Activated T-cell treated with anti-CD3 and anti-CD28 coated beads, Interleukin-2, amount 50 U/mL, for 4 hours (primary cell): ENCODE results near the gene TEKT1. TPM values are rescaled to one million over a fixed set of nuclear protein-coding genes. Genes with fewer than 3 reads are reported as not detected.
A peak's percentile ranks its signal among the peaks of the same experiment; 100 is the strongest.
"Not testable (repeated sequence)": the region's sequence is repeated elsewhere in the genome, so short reads cannot be mapped to it uniquely, and the experiment has no call there.

Experiments used
- ATAC-seq, 2 donors: fragments of 200-7000 bp; cut with Tn5 transposase; one replicate each; pipeline ENCODE4 v1.10.0; 2021
- DNase-seq: peaks from one replicate; pipeline ENCODE4 v3.0.0-alpha.2; 2020
- H3K27me3 Mint-ChIP-seq: one replicate; pipeline ENCODE4 v1.8.0; 2021; ENCODE audit warnings: low read depth, mixed read lengths
- H3K36me3 Mint-ChIP-seq: one replicate; pipeline ENCODE4 v1.8.0; 2022; ENCODE audit warnings: mixed read lengths; ENCODE audit not compliant: insufficient read depth
- H3K4me1 Mint-ChIP-seq: one replicate; pipeline ENCODE4 v1.8.0; 2021; ENCODE audit warnings: low read depth, mixed read lengths
- H3K4me3 Mint-ChIP-seq: one replicate; pipeline ENCODE4 v1.8.0; 2021; ENCODE audit warnings: mild to moderate bottlenecking, moderate library complexity, mixed read lengths
- H3K9me3 Mint-ChIP-seq: one replicate; pipeline ENCODE4 v1.8.0; 2021; ENCODE audit warnings: mixed read lengths
- total RNA-seq, 3 donors: library from RNA; stranded (reverse); gene quantifications; one replicate each; pipeline ENCODE4 v1.2.1, GENCODE V29; 2021

The TEKT1 gene
- total RNA-seq, 3 donors from 2014 or later: not detected

- Mint-ChIP-seq H3K4me1 (no peaks in the 10 kb centered on the region), H3K36me3 (no peaks in the 10 kb centered on the region), H3K4me3 (no peak overlapping the region), H3K9me3 (no peaks in the 10 kb centered on the region), H3K27me3 (peaks cover 11% of the 10 kb centered on the region)
- DNase-seq (no peak), ATAC-seq (no peak)
Measured at GRCh38 chr17:6796887-6797490, 34.5 kb downstream of the TEKT1 start.

GRCh38 chr17:6796017-6796886 is 35.3 kb downstream of the TEKT1 start:
- no peaks in the 10 kb centered on the region for H3K9me3 Mint-ChIP-seq
- DNase-seq (no peak), ATAC-seq (no peak)
- H3K36me3 Mint-ChIP-seq: no peaks in the 10 kb centered on the region
- peaks cover 16% of the 10 kb centered on the region for H3K27me3 Mint-ChIP-seq
- no peaks in the 10 kb centered on the region for H3K4me1 Mint-ChIP-seq
- H3K4me3 Mint-ChIP-seq: no peak overlapping the region

GRCh38 chr17:6793748-6794493 is 37.6 kb downstream of the TEKT1 start:
- ATAC-seq: no peak
- Mint-ChIP-seq H3K27me3 (peaks cover 29% of the 10 kb centered on the region), H3K9me3 (no peaks in the 10 kb centered on the region)

GRCh38 chr17:6789146-6789545 is 42.4 kb downstream of the TEKT1 start:
- no peak for ATAC-seq
- Mint-ChIP-seq H3K4me3 (no peak overlapping the region), H3K9me3 (peaks cover 11% of the 10 kb centered on the region), H3K4me1 (peaks cover 5% of the 10 kb centered on the region), H3K36me3 (no peaks in the 10 kb centered on the region), H3K27me3 (peaks cover 67% of the 10 kb centered on the region)
- DNase-seq: no peak

More at GRCh38 chr17:6793748-6794493, 37.6 kb downstream of the TEKT1 start:
- H3K36me3 Mint-ChIP-seq: no peaks in the 10 kb centered on the region
- DNase-seq: no peak
- H3K4me1 Mint-ChIP-seq: no peaks in the 10 kb centered on the region
- H3K4me3 Mint-ChIP-seq: no peak overlapping the region

- ATAC-seq (no peak), DNase-seq (no peak)
- Mint-ChIP-seq H3K4me3 (no peak overlapping the region), H3K27me3 (peaks cover 69% of the 10 kb centered on the region), H3K9me3 (peaks cover 28% of the 10 kb centered on the region), H3K36me3 (no peaks in the 10 kb centered on the region), H3K4me1 (peaks cover 5% of the 10 kb centered on the region)
Measured at GRCh38 chr17:6787081-6787693, 44.3 kb downstream of the TEKT1 start.

- peaks cover 3% of the 10 kb centered on the region for H3K36me3 Mint-ChIP-seq
- H3K4me1 Mint-ChIP-seq: peaks cover 5% of the 10 kb centered on the region
- H3K4me3 Mint-ChIP-seq: no peak overlapping the region
- peaks cover 70% of the 10 kb centered on the region for H3K27me3 Mint-ChIP-seq
- DNase-seq (no peak), ATAC-seq (no peak)
- H3K9me3 Mint-ChIP-seq: peaks cover 33% of the 10 kb centered on the region
Measured at GRCh38 chr17:6786618-6787017, 44.9 kb downstream of the TEKT1 start.

- peaks cover 67% of the 10 kb centered on the region for H3K27me3 Mint-ChIP-seq
- DNase-seq: no peak
- H3K9me3 Mint-ChIP-seq: peaks cover 41% of the 10 kb centered on the region
- peaks cover 5% of the 10 kb centered on the region for H3K4me1 Mint-ChIP-seq
- H3K36me3 Mint-ChIP-seq: peaks cover 4% of the 10 kb centered on the region
- no peak overlapping the region for H3K4me3 Mint-ChIP-seq
- no peak for ATAC-seq
Measured at GRCh38 chr17:6782244-6782643, 49.3 kb downstream of the TEKT1 start.

GRCh38 chr17:6780886-6781285 is 50.6 kb downstream of the TEKT1 start:
- Mint-ChIP-seq H3K9me3 (peaks cover 39% of the 10 kb centered on the region), H3K4me3 (no peak overlapping the region), H3K36me3 (peaks cover 4% of the 10 kb centered on the region), H3K4me1 (peaks cover 7% of the 10 kb centered on the region), H3K27me3 (peaks cover 57% of the 10 kb centered on the region)
- no peak for DNase-seq
- peak in 1 of 2 donors; percentile 34 for ATAC-seq

GRCh38 chr17:6780001-6780400 is 51.5 kb downstream of the TEKT1 start:
- H3K27me3 Mint-ChIP-seq: peaks cover 48% of the 10 kb centered on the region
- peaks cover 4% of the 10 kb centered on the region for H3K36me3 Mint-ChIP-seq
- ATAC-seq (no peak), DNase-seq (no peak)
- peaks cover 4% of the 10 kb centered on the region for H3K4me1 Mint-ChIP-seq
- no peak overlapping the region for H3K4me3 Mint-ChIP-seq
- peaks cover 34% of the 10 kb centered on the region for H3K9me3 Mint-ChIP-seq

GRCh38 chr17:6779411-6779810 is 52.1 kb downstream of the TEKT1 start:
- H3K9me3 Mint-ChIP-seq: peaks cover 32% of the 10 kb centered on the region
- ATAC-seq (no peak), DNase-seq (no peak)
- peaks cover 4% of the 10 kb centered on the region for H3K36me3 Mint-ChIP-seq
- H3K4me1 Mint-ChIP-seq: peaks cover 4% of the 10 kb centered on the region
- H3K27me3 Mint-ChIP-seq: peaks cover 47% of the 10 kb centered on the region
- no peak overlapping the region for H3K4me3 Mint-ChIP-seq

- H3K27me3 Mint-ChIP-seq: peaks cover 24% of the 10 kb centered on the region
- H3K36me3 Mint-ChIP-seq: peaks cover 31% of the 10 kb centered on the region
- no peak within 1 kb of the TSS for H3K4me3 Mint-ChIP-seq
- H3K9me3 Mint-ChIP-seq: peaks cover 24% of the 10 kb centered on the region
- DNase-seq (no peak), ATAC-seq (no peak)
- H3K4me1 Mint-ChIP-seq: peaks cover 4% of the 10 kb centered on the region
Measured at GRCh38 chr17:6775871-6776405, 55.6 kb downstream of the TEKT1 start, which contains the start of gene FBXO39. Gene FBXO39 (plus strand): TSS chr17:6776215. CDS start chr17:6779869, 3,654 bp downstream.

GRCh38 chr17:6774906-6775305 is 56.6 kb downstream of the TEKT1 start:
- not testable (repeated sequence) for DNase-seq, ATAC-seq, H3K4me3 Mint-ChIP-seq, H3K4me1 Mint-ChIP-seq
- Mint-ChIP-seq H3K36me3 (peaks cover 40% of the 10 kb centered on the region), H3K27me3 (peaks cover 19% of the 10 kb centered on the region), H3K9me3 (peaks cover 24% of the 10 kb centered on the region)

GRCh38 chr17:6772016-6772415 is 59.5 kb downstream of the TEKT1 start:
- peaks cover 3% of the 10 kb centered on the region for H3K27me3 Mint-ChIP-seq
- H3K4me1 Mint-ChIP-seq: peaks cover 4% of the 10 kb centered on the region
- DNase-seq (no peak), ATAC-seq (no peak)
- peaks cover 40% of the 10 kb centered on the region for H3K9me3 Mint-ChIP-seq
- peaks cover 67% of the 10 kb centered on the region for H3K36me3 Mint-ChIP-seq
- no peak overlapping the region for H3K4me3 Mint-ChIP-seq

GRCh38 chr17:6768447-6768846 is 63.1 kb downstream of the TEKT1 start:
- Mint-ChIP-seq H3K4me3 (no peak overlapping the region), H3K27me3 (no peaks in the 10 kb centered on the region), H3K4me1 (peaks cover 2% of the 10 kb centered on the region), H3K9me3 (peaks cover 48% of the 10 kb centered on the region), H3K36me3 (peaks cover 93% of the 10 kb centered on the region)
- no peak for DNase-seq
- ATAC-seq: no peak
